Activated CD4-positive, alpha-beta T cell treated with anti-CD3 and anti-CD28 coated beads, Interleukin-2, amount 10 ng/mL, durations not matched to agents 24 days and 14 days (primary cell): ENCODE results near the gene AK3. TPM values are rescaled to one million over a fixed set of nuclear protein-coding genes. Genes with fewer than 3 reads are reported as not detected.

Source experiments
- DNase-seq: peaks from one replicate; pipeline ENCODE4 v3.0.0; 2022
- H3K27ac Mint-ChIP-seq: one replicate; pipeline ENCODE4 v1.8.0; 2022; ENCODE audit warnings: mild to moderate bottlenecking, mixed read lengths
- H3K27me3 Mint-ChIP-seq: one replicate; pipeline ENCODE4 v1.8.0; 2022; ENCODE audit warnings: mixed read lengths
- H3K36me3 Mint-ChIP-seq: one replicate; pipeline ENCODE4 v1.8.0; 2022; ENCODE audit warnings: low read depth, mild to moderate bottlenecking, mixed read lengths
- H3K4me1 Mint-ChIP-seq: one replicate; pipeline ENCODE4 v1.8.0; 2021; ENCODE audit warnings: mixed read lengths
- H3K4me3 Mint-ChIP-seq: one replicate; pipeline ENCODE4 v1.8.0; 2022; ENCODE audit warnings: mild to moderate bottlenecking, moderate library complexity, mixed read lengths
- H3K9me3 Mint-ChIP-seq: one replicate; pipeline ENCODE4 v1.8.0; 2021; ENCODE audit warnings: mixed read lengths
- intact Hi-C: fragments of 100-400 bp; cut with micrococcal nuclease; formaldehyde crosslinking; loops from one replicate; pipeline ENCODE4 v1.15.1; 2023
- total RNA-seq: library from RNA; stranded (reverse); gene quantifications from 2 replicates; pipeline ENCODE4 v1.2.3, GENCODE V29; 2022

The AK3 gene
- total RNA-seq, 1 donor from 2014 or later, result 27.3 TPM

DNA sequence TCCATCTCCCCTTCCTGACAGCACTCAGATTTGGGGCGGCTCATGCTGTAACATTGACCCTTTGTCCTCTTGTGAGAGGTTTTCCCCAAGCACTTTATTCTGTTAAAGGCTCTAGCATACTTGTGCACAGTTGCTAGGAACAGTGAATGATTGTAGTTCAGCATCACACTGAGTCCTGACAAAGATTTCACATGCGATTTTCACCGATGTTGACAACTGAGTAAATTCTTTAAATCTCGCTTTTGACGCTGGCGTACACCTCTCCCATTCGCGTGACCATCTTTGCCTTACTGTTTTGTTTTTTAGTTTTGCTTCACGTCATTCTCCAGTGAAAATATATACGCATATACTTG, 60.9 kb downstream of the AK3 start:
- H3K27me3 Mint-ChIP-seq, result no peaks in the 10 kb centered on the region
- peaks cover 14% of the 10 kb centered on the region for H3K36me3 Mint-ChIP-seq
- H3K27ac Mint-ChIP-seq, result no peak overlapping the region
- peaks cover 7% of the 10 kb centered on the region for H3K4me1 Mint-ChIP-seq
- no peaks in the 10 kb centered on the region for H3K9me3 Mint-ChIP-seq
- intact Hi-C loops, result no loop called here
- DNase-seq, result no peak
- no peak overlapping the region for H3K4me3 Mint-ChIP-seq

DNA sequence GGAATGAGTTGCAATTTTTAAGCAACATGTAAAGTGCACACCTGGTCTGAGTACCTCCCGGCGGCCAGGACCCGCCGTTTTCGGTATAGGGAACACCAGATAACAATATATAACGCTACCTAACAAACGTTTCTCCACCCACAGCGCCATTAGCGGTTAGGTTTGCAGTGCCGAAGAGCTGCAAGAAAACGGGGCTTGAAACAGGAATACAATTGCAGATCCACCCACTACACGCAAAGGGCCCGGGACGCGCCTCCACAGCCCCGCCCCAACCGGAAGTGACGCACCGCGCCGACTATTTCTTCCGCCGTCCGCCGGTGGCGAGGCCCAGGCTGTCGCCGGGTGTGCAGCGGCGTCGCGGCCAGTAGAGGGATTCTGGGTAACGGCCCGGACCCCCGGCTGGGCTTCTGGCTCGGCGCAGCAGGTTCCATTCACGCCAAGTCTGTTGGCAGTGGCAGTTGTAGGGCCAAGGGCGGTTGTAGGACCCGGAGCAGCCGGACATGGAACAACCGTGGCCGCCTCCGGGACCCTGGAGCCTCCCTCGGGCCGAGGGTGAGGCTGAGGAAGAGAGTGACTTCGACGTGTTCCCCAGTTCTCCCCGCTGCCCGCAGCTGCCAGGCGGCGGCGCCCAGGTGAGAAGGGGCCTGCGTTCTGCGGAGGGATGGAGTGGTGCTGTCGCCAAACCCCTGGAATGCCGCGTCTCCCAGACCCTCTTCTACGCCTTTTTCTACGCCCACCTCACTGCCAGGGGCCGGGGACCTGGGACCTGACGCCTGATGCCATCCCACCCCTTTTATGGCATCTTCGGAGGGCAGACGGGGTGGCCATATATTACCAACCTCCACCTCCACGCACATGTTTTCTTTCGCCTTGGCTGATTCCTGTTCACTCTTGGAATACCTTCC, 61.5 kb downstream of the AK3 start, which contains the start of gene CDC37L1:
Gene CDC37L1 (plus strand): TSS at position 302 of the 905 bp plus-strand sequence. CDS start 199 bp downstream, at position 501.
- no peak within 1 kb of the TSS for H3K27ac Mint-ChIP-seq

DNA sequence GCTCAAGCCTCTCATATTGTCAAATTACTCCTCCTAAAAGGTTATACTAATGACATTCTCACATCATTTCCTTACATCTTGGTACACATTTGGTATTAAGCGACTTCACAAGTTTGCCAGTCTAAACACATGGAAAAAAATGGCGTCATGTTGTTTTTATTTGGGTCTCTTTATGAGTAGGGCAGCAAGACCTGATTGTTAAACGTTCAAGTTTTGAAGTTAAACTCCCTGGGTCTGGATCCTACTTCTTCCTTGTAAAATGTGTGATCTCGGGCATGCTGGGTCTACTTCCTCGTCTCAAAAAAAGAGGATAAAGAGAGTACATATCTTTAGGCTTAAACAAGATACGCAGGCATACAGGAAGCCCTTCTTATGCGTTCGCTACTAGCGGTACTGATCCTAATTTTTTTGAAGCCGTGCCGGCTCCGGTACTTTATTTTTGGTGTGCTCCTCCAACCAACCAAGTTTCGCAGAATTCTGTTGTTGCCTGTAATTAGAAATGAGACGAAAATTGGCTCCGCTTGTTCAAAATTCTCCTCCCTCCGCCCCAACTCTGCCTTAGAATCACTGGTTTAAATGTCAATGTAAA, 62.2 kb downstream of the AK3 start:
- no peak overlapping the region for H3K4me3 Mint-ChIP-seq
- intact Hi-C loops, result loop anchor here (1.0 to 5.0 kb wide), 8 partner anchors 11 to 1330 kb away; partner anchors contain the start of genes AK3, JAK2, PLGRKT and PLPP6
- no peaks in the 10 kb centered on the region for H3K9me3 Mint-ChIP-seq
- peaks cover 5% of the 10 kb centered on the region for H3K4me1 Mint-ChIP-seq
- no peak overlapping the region for H3K27ac Mint-ChIP-seq
- H3K36me3 Mint-ChIP-seq, result peaks cover 9% of the 10 kb centered on the region
- DNase-seq, result no peak
- no peaks in the 10 kb centered on the region for H3K27me3 Mint-ChIP-seq

More for the DNA sequence above, 61.5 kb downstream of the AK3 start, which contains the start of gene CDC37L1:
- H3K36me3 Mint-ChIP-seq, result peaks cover 9% of the 10 kb centered on the region
- DNase-seq, result peak; percentile 100
- no peaks in the 10 kb centered on the region for H3K9me3 Mint-ChIP-seq
- intact Hi-C loops, result loop anchor here (1.0 to 5.0 kb wide), 8 partner anchors 10 to 1329 kb away; partner anchors contain the start of genes AK3, JAK2, PLGRKT and PLPP6
- no peaks in the 10 kb centered on the region for H3K27me3 Mint-ChIP-seq
- H3K4me3 Mint-ChIP-seq, result no peak within 1 kb of the TSS
- peaks cover 7% of the 10 kb centered on the region for H3K4me1 Mint-ChIP-seq

DNA sequence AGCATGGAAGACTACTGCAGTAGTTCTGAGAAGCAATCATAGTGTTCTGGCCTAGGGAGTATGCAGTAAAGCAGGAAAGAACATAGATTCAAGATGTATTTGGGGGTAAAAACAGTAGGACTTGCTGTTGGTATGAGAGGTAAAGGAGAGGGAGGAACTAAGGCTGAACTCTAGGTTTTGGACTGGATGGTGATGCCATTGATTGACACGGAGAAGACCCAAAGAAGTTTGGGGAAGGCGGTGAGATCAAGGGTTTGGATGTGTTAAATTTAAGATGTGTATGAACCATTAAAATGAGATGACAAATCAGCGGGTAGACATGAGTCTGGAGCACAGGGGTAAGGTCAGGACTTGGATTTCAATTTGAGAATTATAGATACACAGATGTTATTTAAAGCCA, 63.6 kb downstream of the AK3 start:
- Mint-ChIP-seq H3K9me3 (no peaks in the 10 kb centered on the region), H3K4me3 (no peak overlapping the region)
- intact Hi-C loops, result loop anchor here (5.0 kb wide), 3 partner anchors 115 to 760 kb away; partner anchors contain the start of genes JAK2, PLGRKT and RCL1

DNA sequence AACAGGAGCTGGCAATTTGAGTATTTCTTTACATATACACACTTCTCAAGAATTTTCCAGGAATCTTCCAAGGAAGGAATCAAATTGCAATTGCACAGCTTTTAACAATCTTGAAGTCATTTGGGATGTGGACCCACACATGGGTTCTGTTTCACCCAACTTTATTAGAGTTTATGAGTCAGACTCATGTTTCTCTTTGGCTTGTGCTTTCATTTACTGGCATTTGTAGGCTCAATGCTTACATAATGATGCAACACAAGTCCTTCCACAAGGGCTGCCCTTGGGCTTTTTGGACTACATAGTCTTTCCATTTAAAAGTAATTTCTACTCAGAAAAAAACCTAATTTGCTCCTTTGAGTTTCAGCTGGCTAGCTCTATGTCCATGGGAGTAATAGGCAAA, 66.2 kb downstream of the AK3 start:
- H3K27ac Mint-ChIP-seq, result no peak overlapping the region
- intact Hi-C loops, result loop anchor here (5.0 kb wide), 3 partner anchors 118 to 763 kb away; partner anchors contain the start of genes JAK2, PLGRKT and RCL1
- H3K27me3 Mint-ChIP-seq, result no peaks in the 10 kb centered on the region
- no peak for DNase-seq
- no peaks in the 10 kb centered on the region for H3K9me3 Mint-ChIP-seq
- H3K36me3 Mint-ChIP-seq, result no peaks in the 10 kb centered on the region
- H3K4me3 Mint-ChIP-seq, result no peak overlapping the region
- peaks cover 6% of the 10 kb centered on the region for H3K4me1 Mint-ChIP-seq

More for the DNA sequence above, 63.6 kb downstream of the AK3 start:
- H3K4me1 Mint-ChIP-seq, result no peaks in the 10 kb centered on the region
- no peak for DNase-seq
- H3K27me3 Mint-ChIP-seq, result no peaks in the 10 kb centered on the region
- H3K27ac Mint-ChIP-seq, result no peak overlapping the region
- H3K36me3 Mint-ChIP-seq, result peaks cover 2% of the 10 kb centered on the region

DNA sequence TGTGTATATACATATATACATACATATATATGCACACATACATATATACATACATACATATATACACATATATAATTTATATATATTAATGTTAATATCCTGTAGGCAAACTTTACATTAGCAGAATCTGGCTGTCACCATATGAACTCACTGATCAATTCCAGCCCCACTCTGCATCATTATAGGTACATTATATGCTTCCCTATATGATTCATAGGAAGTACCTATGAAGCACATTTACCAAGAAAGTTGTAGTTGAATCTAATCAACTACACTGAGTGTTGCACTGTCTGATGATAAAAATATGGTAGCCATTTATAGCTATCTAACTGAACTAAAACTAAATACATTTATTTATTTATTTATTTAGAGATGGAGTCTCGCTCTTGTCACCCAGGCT, 69.3 kb downstream of the AK3 start:
- intact Hi-C loops, result no loop called here

DNA sequence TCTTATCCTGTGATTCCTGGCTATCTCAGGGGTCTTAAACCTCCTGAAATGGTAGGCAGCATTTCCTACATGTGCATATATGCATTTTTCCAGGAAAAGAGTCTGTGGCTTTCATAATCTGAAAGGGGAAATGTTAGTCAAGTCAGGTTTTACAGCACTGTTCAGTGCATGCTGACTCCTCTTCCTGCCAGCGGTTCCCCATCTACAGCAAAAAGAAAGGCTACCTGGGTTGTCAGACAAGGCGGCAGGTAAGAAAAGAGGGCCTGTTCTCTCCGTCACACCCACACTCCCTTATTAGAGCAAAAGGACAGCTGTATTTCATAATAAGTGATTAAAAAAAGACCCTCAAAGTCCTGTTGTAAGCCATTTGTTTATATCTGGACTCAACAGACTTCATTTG, 70.4 kb downstream of the AK3 start:
- Mint-ChIP-seq H3K4me1 (peaks cover 29% of the 10 kb centered on the region), H3K36me3 (no peaks in the 10 kb centered on the region)
- intact Hi-C loops, result no loop called here

More for the DNA sequence above, 69.3 kb downstream of the AK3 start:
- no peak for DNase-seq
- H3K36me3 Mint-ChIP-seq, result no peaks in the 10 kb centered on the region
- no peaks in the 10 kb centered on the region for H3K9me3 Mint-ChIP-seq
- H3K27ac Mint-ChIP-seq, result no peak overlapping the region
- H3K27me3 Mint-ChIP-seq, result peaks cover 5% of the 10 kb centered on the region
- no peak overlapping the region for H3K4me3 Mint-ChIP-seq
- peaks cover 20% of the 10 kb centered on the region for H3K4me1 Mint-ChIP-seq

DNA sequence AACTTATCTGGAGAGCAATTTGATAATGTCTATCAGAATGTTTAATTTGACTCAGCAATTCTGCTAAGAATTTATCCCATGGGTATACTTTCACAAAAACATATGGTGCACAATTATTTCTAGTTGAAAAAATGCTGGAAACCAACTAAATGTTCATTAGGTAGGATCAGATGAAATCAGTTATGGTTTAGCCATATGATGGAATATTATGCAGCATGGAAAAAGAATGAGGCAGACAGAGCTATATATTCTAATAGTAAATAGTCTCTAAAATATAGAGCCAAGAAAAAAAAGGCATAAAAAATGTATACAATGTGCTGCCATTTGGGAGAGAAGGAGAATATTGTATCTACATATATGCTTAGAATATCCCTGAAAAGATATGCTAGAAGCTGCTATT, 71.1 kb downstream of the AK3 start:
- no peak for DNase-seq
- Mint-ChIP-seq H3K4me3 (no peak overlapping the region), H3K27ac (no peak overlapping the region), H3K4me1 (peaks cover 35% of the 10 kb centered on the region), H3K27me3 (peaks cover 5% of the 10 kb centered on the region), H3K36me3 (no peaks in the 10 kb centered on the region), H3K9me3 (no peaks in the 10 kb centered on the region)
- intact Hi-C loops, result loop anchor here (10.0 kb wide), 2 partner anchors 365 to 785 kb away; partner anchors contain the start of genes CD274 and GLIS3

More for the DNA sequence above, 70.4 kb downstream of the AK3 start:
- no peak overlapping the region for H3K4me3 Mint-ChIP-seq
- H3K9me3 Mint-ChIP-seq, result no peaks in the 10 kb centered on the region
- DNase-seq, result peak; percentile 57
- H3K27me3 Mint-ChIP-seq, result peaks cover 5% of the 10 kb centered on the region
- peak overlapping the region; percentile 31 for H3K27ac Mint-ChIP-seq

DNA sequence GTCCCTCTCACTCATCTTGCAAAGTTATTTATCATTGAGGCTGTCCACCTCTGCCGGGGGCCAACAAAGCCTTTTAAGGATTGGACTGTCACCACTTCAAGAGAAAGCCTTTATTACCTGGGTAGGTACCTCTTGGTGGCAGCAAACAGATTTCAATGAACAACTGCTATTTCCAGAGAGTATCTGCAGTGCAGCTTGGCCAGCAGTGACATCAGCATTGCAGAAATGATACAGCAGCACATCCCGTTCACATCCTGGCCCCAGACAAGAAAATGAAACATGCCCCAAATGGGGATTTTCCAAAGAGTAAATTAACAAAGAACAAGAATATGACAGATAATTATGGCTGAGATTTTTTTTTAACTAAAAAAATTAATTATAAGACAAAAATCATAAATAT, 72.4 kb downstream of the AK3 start:
- H3K27me3 Mint-ChIP-seq, result peaks cover 5% of the 10 kb centered on the region
- H3K36me3 Mint-ChIP-seq, result peaks cover 6% of the 10 kb centered on the region
- no peak overlapping the region for H3K4me3 Mint-ChIP-seq
- peaks cover 47% of the 10 kb centered on the region for H3K4me1 Mint-ChIP-seq
- intact Hi-C loops, result loop anchor here (10.0 kb wide), 2 partner anchors 364 to 786 kb away; partner anchors contain the start of genes CD274 and GLIS3
- peak; percentile 58 for DNase-seq
- H3K9me3 Mint-ChIP-seq, result no peaks in the 10 kb centered on the region
- H3K27ac Mint-ChIP-seq, result no peak overlapping the region

DNA sequence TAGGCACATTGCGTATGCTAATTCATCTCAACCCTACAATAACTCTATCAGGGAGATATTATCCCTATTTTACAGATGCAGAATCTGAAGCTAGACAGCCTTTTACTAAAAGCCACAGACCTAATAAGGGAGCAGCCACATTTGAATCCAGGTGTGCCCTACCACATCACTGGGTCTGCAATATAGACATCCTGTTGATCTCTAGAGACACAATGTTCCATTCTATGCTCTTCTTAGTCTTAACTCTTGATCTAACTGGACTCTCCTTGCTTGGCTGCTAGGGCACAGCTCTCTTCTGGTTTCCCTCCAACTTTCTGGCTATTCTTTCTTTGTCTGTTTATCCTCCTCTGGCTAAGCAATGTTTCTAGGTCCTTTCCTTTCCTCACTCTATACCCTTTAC, 73.3 kb downstream of the AK3 start:
- H3K27ac Mint-ChIP-seq, result no peak overlapping the region
- H3K9me3 Mint-ChIP-seq, result no peaks in the 10 kb centered on the region
- DNase-seq, result peak; percentile 58
- H3K4me1 Mint-ChIP-seq, result peaks cover 54% of the 10 kb centered on the region
- peaks cover 6% of the 10 kb centered on the region for H3K36me3 Mint-ChIP-seq
- no peak overlapping the region for H3K4me3 Mint-ChIP-seq
- intact Hi-C loops, result loop anchor here (10.0 kb wide), 2 partner anchors 363 to 787 kb away; partner anchors contain the start of genes CD274 and GLIS3
- peaks cover 5% of the 10 kb centered on the region for H3K27me3 Mint-ChIP-seq

DNA sequence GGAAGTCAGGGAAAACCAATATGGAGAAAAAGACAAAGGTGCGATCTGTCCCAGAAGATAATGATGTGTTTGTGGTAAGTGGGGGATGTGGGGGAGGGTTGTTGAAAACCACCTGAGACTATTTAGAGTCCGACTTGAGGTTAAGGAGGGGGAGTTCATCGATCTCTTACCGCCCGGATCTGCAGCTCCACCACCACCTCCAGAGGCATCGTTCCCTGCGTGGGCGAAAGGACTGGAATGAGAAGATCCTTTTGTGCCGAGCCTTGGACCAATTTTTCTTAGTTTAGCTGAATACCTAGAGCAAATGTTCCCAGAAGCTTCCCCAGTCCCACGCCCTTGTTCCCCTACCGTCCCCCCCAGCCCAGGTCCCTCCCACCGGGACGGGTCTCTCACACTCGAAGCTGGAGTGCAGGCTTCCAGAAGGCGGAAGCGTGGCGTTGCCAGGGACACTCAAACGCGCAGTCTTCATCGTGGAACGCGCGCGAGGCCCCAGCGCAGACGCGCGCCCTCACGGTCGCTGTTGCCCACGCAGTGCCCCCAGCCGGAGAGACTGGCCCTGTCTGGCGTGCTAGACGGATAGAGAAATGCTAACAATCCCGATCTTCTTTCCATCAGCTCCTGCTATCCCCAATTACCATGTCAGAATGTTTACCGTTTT, 74.8 kb downstream of the AK3 start, which contains the start of gene SPATA6L:
Gene SPATA6L (minus strand): TSS at position 439 of the 658 bp plus-strand sequence. CDS start 230 bp downstream, at position 209.
- peaks cover 6% of the 10 kb centered on the region for H3K36me3 Mint-ChIP-seq
- H3K9me3 Mint-ChIP-seq, result no peaks in the 10 kb centered on the region
- peaks cover 5% of the 10 kb centered on the region for H3K27me3 Mint-ChIP-seq
- peak within 1 kb of the TSS; percentile 82 for H3K4me3 Mint-ChIP-seq
- peak within 1 kb of the TSS; percentile 73 for H3K27ac Mint-ChIP-seq
- peak; percentile 81 for DNase-seq
- intact Hi-C loops, result loop anchor here (1.0 to 10.0 kb wide), 3 partner anchors 74 to 789 kb away; partner anchors contain the start of genes CD274 and GLIS3
- H3K4me1 Mint-ChIP-seq, result peaks cover 61% of the 10 kb centered on the region

DNA sequence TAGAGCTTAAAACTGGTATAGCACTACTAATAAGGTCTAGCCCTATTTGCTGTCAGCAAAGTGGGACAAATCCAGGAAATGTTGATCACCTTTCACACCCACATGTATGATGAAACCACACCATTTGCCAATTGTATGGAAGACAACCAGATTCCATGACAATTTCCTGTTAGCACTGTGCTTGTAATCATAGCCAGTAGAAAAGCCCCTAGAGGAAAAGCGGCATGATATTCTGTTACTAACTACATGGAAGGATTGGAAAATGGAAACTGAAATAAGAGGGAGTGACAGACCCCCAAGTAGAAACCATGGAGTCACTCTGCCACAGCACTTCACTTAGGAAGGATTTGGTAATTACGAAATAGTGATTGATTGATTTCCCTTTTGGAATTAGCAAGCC, 75.6 kb downstream of the AK3 start:
- H3K4me1 Mint-ChIP-seq, result peaks cover 55% of the 10 kb centered on the region
- H3K27ac Mint-ChIP-seq, result no peak overlapping the region

DNA sequence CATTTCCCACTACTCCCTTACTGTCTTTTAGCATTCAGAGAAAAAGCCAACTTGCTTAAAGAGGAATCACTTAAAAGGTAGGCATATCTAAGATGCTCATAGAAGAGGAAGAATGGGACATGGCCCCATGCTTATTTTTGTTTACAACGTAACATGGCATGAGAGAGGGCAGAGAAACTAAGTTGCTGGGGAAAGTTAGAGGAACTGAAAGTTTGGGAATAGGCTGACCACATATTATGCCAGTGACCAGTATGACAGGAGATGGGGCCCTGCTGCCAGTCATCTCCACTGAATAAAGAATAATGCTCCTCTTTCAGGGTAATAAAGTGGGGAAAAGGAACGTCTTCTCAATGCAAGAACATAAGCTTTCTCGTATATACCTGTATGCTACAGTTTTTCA, 77.0 kb downstream of the AK3 start:
- no peak for DNase-seq
- intact Hi-C loops, result loop anchor here (5.0 to 10.0 kb wide), 3 partner anchors 62 to 791 kb away; partner anchors contain the start of genes CD274 and GLIS3
- Mint-ChIP-seq H3K9me3 (no peaks in the 10 kb centered on the region), H3K27ac (no peak overlapping the region), H3K36me3 (peaks cover 6% of the 10 kb centered on the region), H3K4me1 (peaks cover 55% of the 10 kb centered on the region), H3K27me3 (peaks cover 13% of the 10 kb centered on the region), H3K4me3 (peak overlapping the region; percentile 26)

More for the DNA sequence above, 75.6 kb downstream of the AK3 start:
- Mint-ChIP-seq H3K9me3 (no peaks in the 10 kb centered on the region), H3K36me3 (peaks cover 6% of the 10 kb centered on the region), H3K27me3 (peaks cover 6% of the 10 kb centered on the region), H3K4me3 (peak overlapping the region; percentile 82)
- DNase-seq, result no peak
- intact Hi-C loops, result loop anchor here (10.0 kb wide), 2 partner anchors 361 to 789 kb away; partner anchors contain the start of genes CD274 and GLIS3
